OCI-LY3 (cell line): Measurements from ENCODE around the gene C16orf74.

ENCODE experiments used
- H2AFZ ChIP-seq: fragments of 200-600, 300-600 bp; shearing (Covaris generic); 2 replicates; pipeline ENCODE4 v1.6.0; 2014; ENCODE audit warnings: antibody characterized with exemption, low read depth, low read length
- H3K27ac ChIP-seq: fragments of 200-600, 300-600 bp; sonication (generic); 2 replicates; pipeline ENCODE4 v1.5.1; 2014; ENCODE audit warnings: mild to moderate bottlenecking, low read length, moderate library complexity, mixed read lengths
- H3K27me3 ChIP-seq: fragments of 200-600, 300-600 bp; sonication (generic); 2 replicates; pipeline ENCODE4 v1.6.1; 2014; ENCODE audit warnings: low read depth, low read length, mixed read lengths
- H3K36me3 ChIP-seq: fragments of 200-600, 300-600 bp; sonication (generic); replicated peaks from 2 replicates; pipeline ENCODE3; 2014; ENCODE audit warnings: low read depth, low read length, mixed read lengths
- H3K4me1 ChIP-seq: fragments of 300-600, 200-600 bp; sonication (generic); 2 replicates; pipeline ENCODE4 v1.6.1; 2014; ENCODE audit warnings: low read length, mixed read lengths
- H3K4me2 ChIP-seq: fragments of 200-600, 300-600 bp; sonication (generic); 2 replicates; pipeline ENCODE4 v1.6.1; 2014; ENCODE audit warnings: low read length, mixed read lengths
- H3K4me3 ChIP-seq: fragments of 300-600, 200-600 bp; sonication (generic); 2 replicates; pipeline ENCODE4 v1.5.1; 2014; ENCODE audit warnings: antibody characterized with exemption, mild to moderate bottlenecking, low read length, moderate library complexity
- H3K79me2 ChIP-seq: fragments of 300-600, 200-600 bp; shearing (Covaris generic); 2 replicates; pipeline ENCODE4 v1.6.1; 2014; ENCODE audit warnings: mild to moderate bottlenecking, low read length, mixed read lengths
- H3K9ac ChIP-seq: fragments of 300-600, 200-600 bp; shearing (Covaris generic); 2 replicates; pipeline ENCODE4 v1.6.0; 2014; ENCODE audit warnings: mild to moderate bottlenecking, low read length, moderate library complexity
- H3K9me3 ChIP-seq: fragments of 200-600, 300-600 bp; shearing (Covaris generic); 2 replicates; pipeline ENCODE4 v1.6.1; 2014; ENCODE audit warnings: low read length, mixed read lengths; ENCODE audit not compliant: insufficient read depth
- H4K20me1 ChIP-seq: fragments of 200-600, 300-600 bp; sonication (generic); 2 replicates; pipeline ENCODE4 v1.6.1; 2016; ENCODE audit warnings: low read length, mixed read lengths; ENCODE audit not compliant: insufficient read depth
- CTCF ChIP-seq: fragments of 200-600, 300-600 bp; sonication (generic); IDR thresholded peaks from 2 replicates; pipeline ENCODE4 v1.5.1; 2014; ENCODE audit warnings: antibody characterized with exemption, low read length, low read depth
- EZH2phosphoT487 ChIP-seq: fragments of 200-600 bp; shearing (Covaris generic); IDR thresholded peaks from 2 replicates; pipeline ENCODE4 v1.6.1; 2018; ENCODE audit warnings: antibody characterized with exemption, mixed run types, low read depth

C16orf74 gene

GRCh38 chr16:85720302-85720637, 30.6 kb downstream of the C16orf74 start:
- no peak overlapping the region for H3K9ac ChIP-seq
- H3K79me2 ChIP-seq, result no peaks in the 10 kb centered on the region
- H3K27ac ChIP-seq, result no peak overlapping the region
- H3K4me2 ChIP-seq, result no peak overlapping the region
- H2AFZ ChIP-seq, result no peak overlapping the region
- TF ChIP-seq EZH2phosphoT487 (no peak), CTCF (no peak)
- peaks cover 23% of the 10 kb centered on the region for H3K27me3 ChIP-seq
- H4K20me1 ChIP-seq, result 0 out of 2 replicates have a peak, but pooled peaks cover 5% of the 10 kb centered on the region
- H3K4me3 ChIP-seq, result no peak overlapping the region
- H3K9me3 ChIP-seq, result no peaks in the 10 kb centered on the region
- H3K36me3 ChIP-seq, result no peaks in the 10 kb centered on the region
- no peaks in the 10 kb centered on the region for H3K4me1 ChIP-seq

- Histone ChIP-seq H3K79me2 (no peaks in the 10 kb centered on the region), H4K20me1 (0 out of 2 replicates have a peak, but pooled peaks cover 5% of the 10 kb centered on the region), H3K4me3 (no peak overlapping the region), H3K36me3 (no peaks in the 10 kb centered on the region), H3K27ac (no peak overlapping the region), H3K9me3 (no peaks in the 10 kb centered on the region), H2AFZ (no peak overlapping the region), H3K4me1 (no peaks in the 10 kb centered on the region), H3K4me2 (no peak overlapping the region), H3K27me3 (peaks cover 25% of the 10 kb centered on the region), H3K9ac (no peak overlapping the region)
- TF ChIP-seq CTCF, result no peak
- no peak for TF ChIP-seq EZH2phosphoT487
Measured at GRCh38 chr16:85719605-85720301, 31.1 kb downstream of the C16orf74 start.

- TF ChIP-seq CTCF, result peak; percentile 86
- TF ChIP-seq EZH2phosphoT487, result no peak
Measured at GRCh38 chr16:85718682-85719081, 32.2 kb downstream of the C16orf74 start.

GRCh38 chr16:85718153-85718477, 32.8 kb downstream of the C16orf74 start:
- H3K27ac ChIP-seq, result no peak overlapping the region
- H3K4me2 ChIP-seq, result no peak overlapping the region

More at GRCh38 chr16:85718682-85719081, 32.2 kb downstream of the C16orf74 start:
- Histone ChIP-seq H2AFZ (no peak overlapping the region), H3K36me3 (no peaks in the 10 kb centered on the region), H3K79me2 (no peaks in the 10 kb centered on the region), H3K4me2 (peak overlapping the region; percentile 14; the same call in 1 of the 2 replicates), H3K27ac (no peak overlapping the region), H3K4me1 (no peaks in the 10 kb centered on the region), H4K20me1 (0 out of 2 replicates have a peak, but pooled peaks cover 5% of the 10 kb centered on the region), H3K4me3 (no peak overlapping the region), H3K9ac (no peak overlapping the region), H3K27me3 (peaks cover 25% of the 10 kb centered on the region), H3K9me3 (no peaks in the 10 kb centered on the region)

More at GRCh38 chr16:85718153-85718477, 32.8 kb downstream of the C16orf74 start:
- Histone ChIP-seq H2AFZ (no peak overlapping the region), H3K9ac (no peak overlapping the region), H3K4me3 (no peak overlapping the region), H3K79me2 (no peaks in the 10 kb centered on the region), H3K27me3 (peaks cover 25% of the 10 kb centered on the region), H3K36me3 (no peaks in the 10 kb centered on the region), H3K4me1 (no peaks in the 10 kb centered on the region), H3K9me3 (no peaks in the 10 kb centered on the region), H4K20me1 (0 out of 2 replicates have a peak, but pooled peaks cover 5% of the 10 kb centered on the region)
- no peak for TF ChIP-seq EZH2phosphoT487
- no peak for TF ChIP-seq CTCF
